SK-N-SH (cell line): ENCODE measurements around the gene KDSR.

ENCODE experiments used
- EZH2phosphoT487 ChIP-seq: fragments of 200-600 bp; sonication (generic); IDR thresholded peaks from 2 replicates; pipeline ENCODE4 v1.6.1; 2017; ENCODE audit warnings: low read depth, mixed run types, mild to moderate bottlenecking, antibody characterized with exemption, moderate library complexity, borderline replicate concordance
- GABPA ChIP-seq: IDR thresholded peaks from 2 replicates; pipeline ENCODE4 v1.4.0; 2012; ENCODE audit warnings: low read depth, mild to moderate bottlenecking
- GATA2 ChIP-seq: sonication (generic); formaldehyde crosslinking; IDR thresholded peaks from 2 replicates; pipeline ENCODE4 v1.5.0; 2020; ENCODE audit warnings: mild to moderate bottlenecking, missing genetic modification reagents
- MAX ChIP-seq: IDR thresholded peaks from 2 replicates; pipeline ENCODE4 v1.4.0; 2012; ENCODE audit warnings: low read depth
- MEF2A ChIP-seq: IDR thresholded peaks from 2 replicates; pipeline ENCODE4 v1.4.0; 2012; ENCODE audit warnings: low read depth, borderline replicate concordance
- MXI1 ChIP-seq: IDR thresholded peaks from 2 replicates; pipeline ENCODE4 v1.6.1; 2012; ENCODE audit warnings: mild to moderate bottlenecking, low read depth, low read length, improper control_type of control experiment
- POLR2AphosphoS5 ChIP-seq: IDR thresholded peaks from 2 replicates; pipeline ENCODE4 v1.6.1; 2012; ENCODE audit warnings: low read depth, low read length
- RAD21 ChIP-seq: IDR thresholded peaks from 2 replicates; pipeline ENCODE4 v1.6.1; 2012; ENCODE audit warnings: mild to moderate bottlenecking, low read length
- TEAD4 ChIP-seq: IDR thresholded peaks from 2 replicates; pipeline ENCODE4 v1.4.0; 2012; ENCODE audit warnings: mild to moderate bottlenecking, borderline replicate concordance; ENCODE audit not compliant: insufficient read depth
- YY1 ChIP-seq: IDR thresholded peaks from 2 replicates; pipeline ENCODE4 v1.4.0; 2012; ENCODE audit warnings: low read depth, mild to moderate bottlenecking
- TF ChIP-seq, protein P1 (sequence below): fragments of 200-600 bp; sonication (generic); IDR thresholded peaks from 2 replicates; pipeline ENCODE4 v1.6.1; 2017; ENCODE audit warnings: antibody characterized with exemption, mild to moderate bottlenecking, moderate library complexity

- TF ChIP-seq, protein P1, sequence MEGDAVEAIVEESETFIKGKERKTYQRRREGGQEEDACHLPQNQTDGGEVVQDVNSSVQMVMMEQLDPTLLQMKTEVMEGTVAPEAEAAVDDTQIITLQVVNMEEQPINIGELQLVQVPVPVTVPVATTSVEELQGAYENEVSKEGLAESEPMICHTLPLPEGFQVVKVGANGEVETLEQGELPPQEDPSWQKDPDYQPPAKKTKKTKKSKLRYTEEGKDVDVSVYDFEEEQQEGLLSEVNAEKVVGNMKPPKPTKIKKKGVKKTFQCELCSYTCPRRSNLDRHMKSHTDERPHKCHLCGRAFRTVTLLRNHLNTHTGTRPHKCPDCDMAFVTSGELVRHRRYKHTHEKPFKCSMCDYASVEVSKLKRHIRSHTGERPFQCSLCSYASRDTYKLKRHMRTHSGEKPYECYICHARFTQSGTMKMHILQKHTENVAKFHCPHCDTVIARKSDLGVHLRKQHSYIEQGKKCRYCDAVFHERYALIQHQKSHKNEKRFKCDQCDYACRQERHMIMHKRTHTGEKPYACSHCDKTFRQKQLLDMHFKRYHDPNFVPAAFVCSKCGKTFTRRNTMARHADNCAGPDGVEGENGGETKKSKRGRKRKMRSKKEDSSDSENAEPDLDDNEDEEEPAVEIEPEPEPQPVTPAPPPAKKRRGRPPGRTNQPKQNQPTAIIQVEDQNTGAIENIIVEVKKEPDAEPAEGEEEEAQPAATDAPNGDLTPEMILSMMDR, result no peak
- TF ChIP-seq POLR2AphosphoS5, result peak; percentile 16; the same call in 1 of the 2 replicates
- TF ChIP-seq GATA2 (CRISPR knock-in tag), result no peak
- TF ChIP-seq YY1, result no peak
- TF ChIP-seq MXI1, result no peak
- no peak for TF ChIP-seq RAD21
- TF ChIP-seq TEAD4, result peak; percentile 54; the same call in 1 of the 2 replicates
- TF ChIP-seq EZH2phosphoT487, result no peak
- no peak for TF ChIP-seq GABPA
- TF ChIP-seq MEF2A, result no peak
- peak; percentile 89 for TF ChIP-seq MAX
These were observed 30.5 kb downstream of the KDSR start for GRCh38 chr18:63336366-63337099.
